ENCODE measurements around the gene CCDC27. TPM values are rescaled to one million over a fixed set of nuclear protein-coding genes. Genes with fewer than 3 reads are reported as not detected.
"Not testable (repeated sequence)": the region's sequence is repeated elsewhere in the genome, so short reads cannot be mapped to it uniquely, and the experiment has no call there.

The CCDC27 gene
- total RNA-seq, 1 donor from 2014 or later: not detected

GRCh38 chr1:3786468-3787348, 34.5 kb downstream of the CCDC27 start:
- no peaks in the 10 kb centered on the region for H3K27me3 Mint-ChIP-seq
- H3K9me3 Mint-ChIP-seq: no peaks in the 10 kb centered on the region
- no peak overlapping the region for H3K4me3 Mint-ChIP-seq
- DNase-seq: no peak
- no peak overlapping the region for H3K27ac Mint-ChIP-seq
- H3K4me1 Mint-ChIP-seq: peaks cover 10% of the 10 kb centered on the region
- intact Hi-C loops (cut with micrococcal nuclease): no loop called here
- H3K36me3 Mint-ChIP-seq (ENCODE audit: low read depth): peaks cover 42% of the 10 kb centered on the region

GRCh38 chr1:3787349-3787715, 35.1 kb downstream of the CCDC27 start:
- intact Hi-C loops (cut with micrococcal nuclease): no loop called here
- Mint-ChIP-seq H3K4me1 (peaks cover 10% of the 10 kb centered on the region), H3K4me3 (no peak overlapping the region), H3K27ac (peak overlapping the region; percentile 20), H3K36me3 (ENCODE audit: low read depth) (peaks cover 38% of the 10 kb centered on the region), H3K27me3 (no peaks in the 10 kb centered on the region), H3K9me3 (no peaks in the 10 kb centered on the region)
- peak; percentile 77 for DNase-seq

- peak overlapping the region; percentile 20 for H3K27ac Mint-ChIP-seq
- H3K27me3 Mint-ChIP-seq: no peaks in the 10 kb centered on the region
- intact Hi-C loops (cut with micrococcal nuclease): no loop called here
- peaks cover 12% of the 10 kb centered on the region for H3K4me1 Mint-ChIP-seq
- no peak for DNase-seq
- peaks cover 40% of the 10 kb centered on the region for H3K36me3 Mint-ChIP-seq (ENCODE audit: low read depth)
- no peaks in the 10 kb centered on the region for H3K9me3 Mint-ChIP-seq
- H3K4me3 Mint-ChIP-seq: no peak overlapping the region
These were observed 35.7 kb downstream of the CCDC27 start for GRCh38 chr1:3787745-3788605.

- H3K9me3 Mint-ChIP-seq: no peaks in the 10 kb centered on the region
- H3K27ac Mint-ChIP-seq: no peak overlapping the region
- no peaks in the 10 kb centered on the region for H3K27me3 Mint-ChIP-seq
- no peak for DNase-seq
- H3K4me3 Mint-ChIP-seq: no peak overlapping the region
- H3K36me3 Mint-ChIP-seq (ENCODE audit: low read depth): peaks cover 35% of the 10 kb centered on the region
- peaks cover 15% of the 10 kb centered on the region for H3K4me1 Mint-ChIP-seq
- intact Hi-C loops (cut with micrococcal nuclease): no loop called here
These were observed 36.6 kb downstream of the CCDC27 start for GRCh38 chr1:3788756-3789420.

DNA sequence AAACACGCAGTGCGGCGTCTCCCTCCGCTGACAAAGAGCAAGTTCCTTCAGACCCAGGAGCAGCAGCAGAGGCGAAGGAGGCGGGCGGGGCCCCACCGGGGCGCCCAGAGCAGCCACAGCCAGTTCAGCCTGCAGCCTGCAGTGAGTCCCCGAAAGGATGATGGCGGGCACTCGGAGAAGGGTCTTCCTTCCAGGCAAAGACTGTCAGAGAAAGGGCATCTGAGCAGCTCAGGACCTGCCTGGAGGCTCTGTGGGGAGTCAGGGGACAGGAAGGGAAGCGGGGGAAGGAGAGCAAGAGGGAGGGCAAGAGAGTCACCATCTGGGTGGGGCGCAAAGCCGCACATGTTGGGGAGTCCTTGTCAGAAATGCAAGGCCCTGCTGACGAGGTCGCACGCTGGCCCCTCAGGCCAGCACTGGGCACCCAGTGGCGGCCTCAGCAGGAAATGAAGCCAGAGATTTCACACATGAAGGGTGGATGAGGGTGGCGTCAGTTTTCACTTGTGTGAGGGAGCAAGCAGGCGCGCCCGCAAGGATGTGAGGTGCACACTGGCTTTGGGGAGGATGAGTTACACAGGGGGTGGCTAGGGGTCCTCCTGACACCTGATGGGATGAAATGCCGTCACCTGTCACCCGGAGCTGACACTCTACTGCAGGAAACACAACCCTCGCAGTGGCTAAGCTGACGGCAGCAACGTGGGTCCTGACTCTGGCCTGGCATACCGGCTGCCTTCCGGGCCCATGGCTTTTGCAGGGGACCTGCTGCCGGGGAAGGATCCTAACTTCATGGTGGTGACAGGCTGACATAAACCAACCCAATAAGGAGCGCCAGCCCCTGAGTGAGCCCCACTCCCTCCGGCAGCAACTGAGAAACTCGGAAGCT, 37.4 kb downstream of the CCDC27 start:
- no peaks in the 10 kb centered on the region for H3K9me3 Mint-ChIP-seq
- no peak overlapping the region for H3K4me3 Mint-ChIP-seq
- peaks cover 22% of the 10 kb centered on the region for H3K4me1 Mint-ChIP-seq
- no peak for DNase-seq
- no peak overlapping the region for H3K27ac Mint-ChIP-seq
- H3K36me3 Mint-ChIP-seq (ENCODE audit: low read depth): peaks cover 27% of the 10 kb centered on the region
- no peaks in the 10 kb centered on the region for H3K27me3 Mint-ChIP-seq
- intact Hi-C loops (cut with micrococcal nuclease): no loop called here

- no peak for DNase-seq
- Mint-ChIP-seq H3K9me3 (no peaks in the 10 kb centered on the region), H3K36me3 (ENCODE audit: low read depth) (peaks cover 19% of the 10 kb centered on the region), H3K27ac (no peak overlapping the region), H3K27me3 (no peaks in the 10 kb centered on the region), H3K4me3 (no peak overlapping the region), H3K4me1 (peaks cover 27% of the 10 kb centered on the region)
- intact Hi-C loops (cut with micrococcal nuclease): no loop called here
These were observed 38.3 kb downstream of the CCDC27 start for GRCh38 chr1:3790500-3790923.

DNA sequence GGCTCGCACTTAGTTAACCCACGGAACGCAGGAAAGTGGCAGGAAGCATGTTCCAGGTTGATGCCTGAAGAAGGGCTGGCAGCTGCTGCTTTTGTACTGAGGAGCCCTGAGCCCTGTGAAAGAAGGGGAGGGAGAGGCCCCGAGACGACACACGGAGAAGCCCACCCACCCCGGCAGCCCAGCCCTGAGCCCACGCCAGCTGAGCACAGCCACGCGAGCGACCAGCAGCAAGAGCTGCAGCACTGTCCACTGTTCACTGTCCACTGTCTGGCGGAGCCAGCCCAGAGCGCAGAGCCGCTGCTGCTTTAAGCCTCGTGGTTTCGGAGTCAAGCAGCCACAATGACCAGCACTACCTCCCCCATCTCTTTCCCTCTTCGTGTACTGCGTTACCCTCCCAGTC, 38.7 kb downstream of the CCDC27 start:
- Mint-ChIP-seq H3K27me3 (no peaks in the 10 kb centered on the region), H3K4me1 (peaks cover 28% of the 10 kb centered on the region), H3K27ac (no peak overlapping the region), H3K36me3 (ENCODE audit: low read depth) (peaks cover 18% of the 10 kb centered on the region), H3K4me3 (no peak overlapping the region), H3K9me3 (no peaks in the 10 kb centered on the region)
- DNase-seq: no peak
- intact Hi-C loops (cut with micrococcal nuclease): no loop called here

DNA sequence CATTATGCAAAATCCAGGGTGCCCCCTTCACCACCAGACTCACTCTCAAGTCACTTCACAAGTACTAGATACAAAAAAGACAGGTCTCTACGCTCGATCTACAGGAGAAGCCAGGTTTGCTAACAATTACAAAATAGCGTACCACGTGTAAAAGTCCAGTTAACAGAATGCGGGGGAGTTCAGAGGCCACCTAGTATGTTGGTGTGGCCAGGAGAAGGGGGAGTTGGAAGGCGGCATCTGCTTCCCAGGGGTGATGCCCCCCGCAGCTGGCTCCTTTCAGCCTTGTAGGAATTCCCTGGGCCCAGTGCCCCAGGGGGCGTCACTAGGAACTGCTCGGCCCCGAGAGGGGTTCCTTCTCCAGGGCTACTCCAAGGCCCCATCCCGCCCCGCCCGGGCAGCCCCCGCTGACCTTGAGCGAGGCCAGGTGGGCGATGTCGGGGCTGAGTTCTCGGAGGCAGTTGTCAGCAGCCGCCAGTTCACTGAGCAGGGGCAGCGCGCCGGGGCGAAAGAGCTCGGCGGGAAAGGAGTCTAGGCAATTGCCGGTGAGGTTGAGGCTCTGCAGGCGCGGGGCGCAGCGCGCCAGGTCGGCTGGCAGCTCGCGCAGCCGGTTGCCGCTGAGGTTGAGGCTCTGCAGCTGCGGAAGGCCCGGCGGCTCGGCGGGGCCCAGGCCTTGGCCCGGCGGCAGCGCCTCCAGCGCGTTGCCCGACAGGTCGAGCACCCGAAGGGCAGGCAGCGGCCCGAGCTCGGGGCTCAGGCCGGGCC, 43.4 kb downstream of the CCDC27 start:
- intact Hi-C loops (cut with micrococcal nuclease): loop anchor here (1.0 kb wide), 5 partner anchors 23 to 145 kb away; partner anchors contain the start of genes C1orf174, CEP104, DFFB and SMIM1
- Mint-ChIP-seq H3K9me3 (no peaks in the 10 kb centered on the region), H3K36me3 (ENCODE audit: low read depth) (peaks cover 5% of the 10 kb centered on the region), H3K27ac (peak overlapping the region; percentile 43), H3K4me3 (peak overlapping the region; percentile 88), H3K27me3 (peaks cover 5% of the 10 kb centered on the region), H3K4me1 (peaks cover 26% of the 10 kb centered on the region)
- no peak for DNase-seq

- Mint-ChIP-seq H3K4me1 (peaks cover 31% of the 10 kb centered on the region), H3K9me3 (no peaks in the 10 kb centered on the region), H3K4me3 (peak within 1 kb of the TSS; percentile 88), H3K27ac (peak within 1 kb of the TSS; percentile 90), H3K36me3 (ENCODE audit: low read depth) (peaks cover 5% of the 10 kb centered on the region), H3K27me3 (peaks cover 10% of the 10 kb centered on the region)
- DNase-seq: peak; percentile 99
- intact Hi-C loops (cut with micrococcal nuclease): loop anchor here (1.0 kb wide), 5 partner anchors 24 to 146 kb away; partner anchors contain the start of genes C1orf174, CEP104, DFFB and SMIM1
These were observed 44.2 kb downstream of the CCDC27 start, which contains the start of gene LRRC47 for GRCh38 chr1:3796215-3797061. Gene LRRC47 (minus strand): TSS chr1:3796498. CDS start chr1:3796476, 22 bp downstream.

- Mint-ChIP-seq H3K4me3 (no peak overlapping the region), H3K27me3 (peaks cover 16% of the 10 kb centered on the region), H3K9me3 (no peaks in the 10 kb centered on the region), H3K4me1 (peaks cover 17% of the 10 kb centered on the region), H3K27ac (no peak overlapping the region), H3K36me3 (ENCODE audit: low read depth) (no peaks in the 10 kb centered on the region)
- no peak for DNase-seq
- intact Hi-C loops (cut with micrococcal nuclease): no loop called here
These were observed 47.9 kb downstream of the CCDC27 start for GRCh38 chr1:3799976-3800685.

GRCh38 chr1:3800795-3801194, 48.5 kb downstream of the CCDC27 start:
- peak overlapping the region; percentile 42 for H3K27ac Mint-ChIP-seq
- not testable (repeated sequence) for H3K9me3 Mint-ChIP-seq; H3K36me3 Mint-ChIP-seq (ENCODE audit: low read depth); DNase-seq; H3K4me3 Mint-ChIP-seq
- H3K27me3 Mint-ChIP-seq: peaks cover 16% of the 10 kb centered on the region
- intact Hi-C loops (cut with micrococcal nuclease): loop anchor here (1.0 kb wide), 1 partner anchor 24 kb away; no protein-coding TSS in a partner anchor
- H3K4me1 Mint-ChIP-seq: peaks cover 13% of the 10 kb centered on the region
